ENCODE data around the gene LMBRD1. TPM values are rescaled to one million over a fixed set of nuclear protein-coding genes. Genes with fewer than 3 reads are reported as not detected.
A peak's percentile ranks its signal among the peaks of the same experiment; 100 is the strongest.

The LMBRD1 gene
- total and polyA plus RNA-seq, 2 of the 8 experiments (the other 6 are each of a cell fraction or from before 2014, with no cell fraction given) = 9.1 to 16.8 TPM

GRCh38 chr6:69801711-69802110, 4.9 kb upstream of the LMBRD1 start:
- Histone ChIP-seq H3K79me1 (ENCODE audit: low read depth, low read length) (no peaks in the 10 kb centered on the region), H2AFZ (ENCODE audit: low read length) (no peak overlapping the region), H3K27ac (ENCODE audit: low read depth, low read length) (no peak overlapping the region), H3K9me3 (ENCODE audit: insufficient read depth in 2 of 2, low read depth in 1 of 2, low read length in 1 of 2) (no peaks in the 10 kb centered on the region), H3K27me3 (replicated peaks in 1 of 4; ENCODE audit: control insufficient read depth in 3 of 4, extremely low read depth in 1 of 4, insufficient read depth in 3 of 4, low read length in 3 of 4) (no peaks in the 10 kb centered on the region), H2BK20ac (ENCODE audit: low read length) (no peak overlapping the region), H2BK120ac (replicated peaks; ENCODE audit: low read depth, low read length) (no peak overlapping the region), H2BK12ac (ENCODE audit: low read depth, low read length) (no peak overlapping the region), H3K23me2 (ENCODE audit: low read depth, low read length) (no peaks in the 10 kb centered on the region), H4K91ac (replicated peaks; ENCODE audit: insufficient read length, low read length) (no peak overlapping the region), H3K4ac (replicated peaks; ENCODE audit: insufficient read length, low read depth, low read length) (no peak overlapping the region), H3K23ac (ENCODE audit: insufficient read length) (no peak overlapping the region), H4K8ac (ENCODE audit: extremely low read depth, insufficient read depth, low read length) (no peak overlapping the region), H2BK15ac (ENCODE audit: low read length) (no peak overlapping the region), H4K5ac (ENCODE audit: insufficient read length, low read depth, low read length) (no peak overlapping the region), H3K4me2 (ENCODE audit: insufficient read depth in 1 of 2, low read depth in 2 of 2, low read length in 2 of 2) (peak overlapping the region; percentile 7 to 27; a peak in 3 of 4 replicates), H3K4me1 (replicated peaks in 1 of 4; ENCODE audit: control insufficient read depth in 3 of 4, insufficient read depth in 4 of 4, low read length in 3 of 4) (peaks cover 0 to 9% (median 3%) of the 10 kb centered on the region in 4 experiments; a peak in 4 of 7 replicates), H4K20me1 (replicated peaks in 1 of 2; ENCODE audit: control insufficient read depth in 1 of 2, insufficient read depth in 2 of 2, low read length in 2 of 2) (no peaks in the 10 kb centered on the region), H3K4me3 (ENCODE audit: extremely low read depth in 1 of 4, insufficient read depth in 2 of 4, low read depth in 3 of 4, low read length in 4 of 4) (peak overlapping the region in 1 of 4 experiments; percentile 26; a peak in 1 of 8 replicates), H3K9ac (replicated peaks in 1 of 4; ENCODE audit: extremely low read depth in 1 of 4, low read depth in 3 of 4, low read length in 3 of 4) (no peak overlapping the region), H3K18ac (ENCODE audit: extremely low read depth, low read length) (no peak overlapping the region), H3K79me2 (ENCODE audit: control insufficient read depth in 1 of 2, insufficient read depth in 2 of 2, low read length in 2 of 2) (no peaks in the 10 kb centered on the region), H2BK5ac (ENCODE audit: low read depth, low read length) (no peak overlapping the region), H3K14ac (ENCODE audit: insufficient read length) (no peak overlapping the region), H3K36me3 (ENCODE audit: control insufficient read depth in 2 of 4, insufficient read depth in 4 of 4, low read length in 3 of 4) (no peaks in the 10 kb centered on the region), H3K56ac (replicated peaks; ENCODE audit: insufficient read length, low read depth, low read length) (no peak overlapping the region), H2AK5ac (ENCODE audit: low read depth, low read length) (no peak overlapping the region)
- ChIA-PET CTCF (ENCODE audit: partially characterized antibody) (interaction anchor here (0.9 to 1.5 kb wide), 3 partner anchors 10 to 34 kb away, joined by 3 to 4 read pairs (median 3); no protein-coding TSS in a partner anchor), POLR2A (ENCODE audit: partially characterized antibody) (no interaction called here)
- TF ChIP-seq RXRA (IDR thresholded peaks at IDR 0.05; ENCODE audit: insufficient read depth, low read depth, low read length) (no peak), ASH2L (IDR thresholded peaks at IDR 0.05; ENCODE audit: low read length) (no peak), TCF12 (IDR thresholded peaks at IDR 0.05; ENCODE audit: low read depth, low read length) (no peak), HDAC2 (IDR thresholded peaks at IDR 0.05; ENCODE audit: borderline replicate concordance in 1 of 2, low read depth in 2 of 2, low read length in 2 of 2) (no peak), CBX5 (IDR thresholded peaks at IDR 0.05; ENCODE audit: low read depth, low read length) (no peak)
- 69% methylated on average over 2 of the region's 2 CpGs; no CpG with 5 or more reads in 1 of the 2 experiments for WGBS, 2 experiments (ENCODE audit: extremely low coverage in 1 of 2, insufficient coverage in 1 of 2, insufficient read length in 1 of 2, insufficient replicate concordance in 2 of 2, low coverage in 1 of 2, low lambda C conversion rate in 2 of 2, missing lambda C conversion rate in 1 of 2)
- DNase-seq (ENCODE audit: low read depth in 1 of 2, low spot score in 2 of 2) = no peak
- FAIRE-seq = no peak
